Measurements from ENCODE around the gene LRRC7. TPM values are rescaled to one million over a fixed set of nuclear protein-coding genes. Genes with fewer than 3 reads are reported as not detected.

The LRRC7 gene
- total and polyA plus RNA-seq, 2 experiments from 2014 or later, result 1.2 TPM; not detected in 1

GRCh38 chr1:69707103-69707502 lies 139.4 kb downstream of the LRRC7 start:
- H3K4me2 ChIP-seq, result no peak overlapping the region
- H3K27me3 ChIP-seq (ENCODE audit: insufficient read depth), result no peaks in the 10 kb centered on the region
- no peaks in the 10 kb centered on the region for H3K79me2 ChIP-seq (replicated peaks; ENCODE audit: insufficient read depth)
- no peak overlapping the region for H3K27ac ChIP-seq (ENCODE audit: low read depth)
- H4K20me1 ChIP-seq (replicated peaks; ENCODE audit: insufficient read depth), result no peaks in the 10 kb centered on the region
- H3K27me3 Mint-ChIP-seq (ENCODE audit: insufficient read depth, low read depth, poor library complexity), result no peaks in the 10 kb centered on the region
- H3K36me3 ChIP-seq (ENCODE audit: insufficient read depth), result no peaks in the 10 kb centered on the region
- ATAC-seq (no peak), DNase-seq (ENCODE audit: low spot score) (no peak)
- no peaks in the 10 kb centered on the region for H3K9me3 Mint-ChIP-seq
- H2AFZ ChIP-seq, result no peak overlapping the region
- no peak overlapping the region for H3K4me3 Mint-ChIP-seq
- no peaks in the 10 kb centered on the region for H3K4me1 Mint-ChIP-seq
- no peaks in the 10 kb centered on the region for H3K9me2 ChIP-seq (ENCODE audit: insufficient read depth)
- no peaks in the 10 kb centered on the region for H3K4me1 ChIP-seq (ENCODE audit: insufficient read depth)
- H3F3A ChIP-seq (replicated peaks; ENCODE audit: low read depth), result no peaks in the 10 kb centered on the region
- TF ChIP-seq STAT1 (IDR thresholded peaks at IDR 0.05; ENCODE audit: unreplicated experiment) (no peak), ZNF331 (CRISPR knock-in tag; IDR thresholded peaks at IDR 0.05; ENCODE audit: low read depth) (no peak), EZH2phosphoT487 (IDR thresholded peaks at IDR 0.05; ENCODE audit: unreplicated experiment) (no peak), ZNF114 (CRISPR knock-in tag; IDR thresholded peaks at IDR 0.05) (no peak), JUNB (IDR thresholded peaks at IDR 0.05; ENCODE audit: unreplicated experiment) (no peak), NANOG (IDR thresholded peaks at IDR 0.05; ENCODE audit: borderline replicate concordance) (no peak), ETS1 (IDR thresholded peaks at IDR 0.05) (no peak), EZH2 (IDR thresholded peaks at IDR 0.05; ENCODE audit: low read depth, unreplicated experiment) (no peak), POLR2AphosphoS5 (IDR thresholded peaks at IDR 0.05; ENCODE audit: low read depth) (no peak), REST (IDR thresholded peaks at IDR 0.05; ENCODE audit: unreplicated experiment) (no peak), CREB1 (CRISPR knock-in tag; IDR thresholded peaks at IDR 0.05; ENCODE audit: low read depth) (no peak), ZNF462 (CRISPR knock-in tag; IDR thresholded peaks at IDR 0.05) (no peak), CTCF (conservative IDR thresholded peaks at IDR 0.05; ENCODE audit: low read depth in 2 of 2) (no peak)
- no peak overlapping the region for H3K27ac Mint-ChIP-seq
- H3K4me3 ChIP-seq, result no peak overlapping the region
- H3K36me3 Mint-ChIP-seq (ENCODE audit: low read depth), result no peaks in the 10 kb centered on the region
